GM10266 (cell line): ENCODE measurements around the gene ITSN1.

ENCODE experiments used
- DNase-seq: peaks from one replicate; pipeline ENCODE4 v3.0.0; 2012; ENCODE audit errors: extremely low spot score
- TF ChIP-seq, protein P1 (sequence below): IDR thresholded peaks from 2 replicates; pipeline ENCODE4 v1.5.1; 2012; ENCODE audit warnings: mild to moderate bottlenecking, low read depth; ENCODE audit not compliant: control insufficient read depth, insufficient read depth; ENCODE audit errors: missing control alignments

ITSN1 gene

DNA sequence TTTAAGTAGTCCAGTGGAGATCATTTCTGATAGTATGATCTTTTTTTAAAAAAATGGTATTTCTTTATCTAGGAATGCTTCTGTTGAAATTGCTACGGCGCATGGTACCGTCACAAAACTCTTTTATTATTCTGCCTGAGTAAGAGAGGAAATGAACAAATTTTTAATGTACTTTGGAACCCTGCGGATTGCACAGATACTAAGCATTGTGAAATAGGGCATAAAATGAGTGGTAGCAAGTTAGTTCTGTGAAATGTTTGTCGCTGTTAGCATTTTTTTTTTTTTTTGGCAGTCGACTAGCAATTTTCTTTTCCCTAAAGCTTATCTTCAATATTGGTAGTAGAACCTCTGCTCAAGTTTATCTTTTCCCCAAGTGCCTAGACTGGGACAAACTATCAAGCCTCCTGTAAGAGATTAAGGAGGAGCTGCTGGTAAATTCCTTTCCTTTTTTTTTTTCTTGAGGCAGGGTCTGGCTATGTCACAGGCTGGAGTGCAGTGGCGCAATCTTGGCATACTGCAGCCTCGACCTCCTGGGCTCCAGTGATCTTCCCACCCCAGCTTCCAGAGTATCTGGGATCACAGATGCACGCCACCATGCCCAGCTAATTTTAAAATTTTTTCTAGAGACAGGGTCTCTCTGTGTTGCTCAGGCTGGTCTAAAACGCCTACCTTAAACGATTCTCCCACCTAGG is 2.2 kb downstream of the ITSN1 start:
- no peak for DNase-seq
- TF ChIP-seq, protein P1, sequence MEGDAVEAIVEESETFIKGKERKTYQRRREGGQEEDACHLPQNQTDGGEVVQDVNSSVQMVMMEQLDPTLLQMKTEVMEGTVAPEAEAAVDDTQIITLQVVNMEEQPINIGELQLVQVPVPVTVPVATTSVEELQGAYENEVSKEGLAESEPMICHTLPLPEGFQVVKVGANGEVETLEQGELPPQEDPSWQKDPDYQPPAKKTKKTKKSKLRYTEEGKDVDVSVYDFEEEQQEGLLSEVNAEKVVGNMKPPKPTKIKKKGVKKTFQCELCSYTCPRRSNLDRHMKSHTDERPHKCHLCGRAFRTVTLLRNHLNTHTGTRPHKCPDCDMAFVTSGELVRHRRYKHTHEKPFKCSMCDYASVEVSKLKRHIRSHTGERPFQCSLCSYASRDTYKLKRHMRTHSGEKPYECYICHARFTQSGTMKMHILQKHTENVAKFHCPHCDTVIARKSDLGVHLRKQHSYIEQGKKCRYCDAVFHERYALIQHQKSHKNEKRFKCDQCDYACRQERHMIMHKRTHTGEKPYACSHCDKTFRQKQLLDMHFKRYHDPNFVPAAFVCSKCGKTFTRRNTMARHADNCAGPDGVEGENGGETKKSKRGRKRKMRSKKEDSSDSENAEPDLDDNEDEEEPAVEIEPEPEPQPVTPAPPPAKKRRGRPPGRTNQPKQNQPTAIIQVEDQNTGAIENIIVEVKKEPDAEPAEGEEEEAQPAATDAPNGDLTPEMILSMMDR: no peak

DNA sequence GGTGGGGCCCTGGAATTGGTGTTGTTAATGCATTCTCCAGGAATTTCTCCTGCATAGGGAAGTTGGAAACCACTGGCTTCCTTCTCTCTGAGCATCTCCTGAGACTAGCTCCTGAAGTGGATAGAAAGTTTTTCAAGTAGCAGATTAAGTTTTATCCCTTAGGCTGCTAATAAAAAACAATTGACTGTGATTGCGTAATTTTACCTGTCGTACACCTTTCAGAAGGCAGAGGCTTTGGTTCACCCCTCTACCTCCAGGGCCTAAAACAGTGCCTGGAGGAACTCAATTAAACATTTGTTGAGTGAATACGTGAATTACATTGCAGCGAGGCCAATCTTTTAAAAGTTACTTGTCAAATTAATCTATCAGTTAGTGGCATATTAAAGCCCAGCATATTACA is 3.4 kb downstream of the ITSN1 start:
- DNase-seq: no peak
- TF ChIP-seq, protein P1: no peak

DNA sequence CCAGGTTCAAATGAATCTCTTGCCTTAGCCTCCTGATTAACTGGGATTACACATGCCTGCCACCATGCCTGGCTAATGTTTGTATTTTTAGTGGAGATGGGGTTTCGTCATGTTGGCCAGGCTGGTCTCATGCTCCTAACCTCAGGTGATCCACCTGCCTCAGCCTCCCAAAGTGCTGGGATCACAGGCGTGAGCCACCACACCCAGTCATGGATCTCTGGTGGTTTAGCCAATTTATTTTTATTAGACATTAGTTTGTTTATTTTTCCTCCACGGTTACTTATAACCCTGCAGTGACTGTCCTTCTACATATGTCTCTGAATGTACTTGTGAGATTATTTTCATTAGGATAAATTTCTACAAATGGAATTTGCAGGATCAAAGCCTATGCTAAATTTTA is 5.3 kb downstream of the ITSN1 start:
- TF ChIP-seq, protein P1: no peak
- no peak for DNase-seq

DNA sequence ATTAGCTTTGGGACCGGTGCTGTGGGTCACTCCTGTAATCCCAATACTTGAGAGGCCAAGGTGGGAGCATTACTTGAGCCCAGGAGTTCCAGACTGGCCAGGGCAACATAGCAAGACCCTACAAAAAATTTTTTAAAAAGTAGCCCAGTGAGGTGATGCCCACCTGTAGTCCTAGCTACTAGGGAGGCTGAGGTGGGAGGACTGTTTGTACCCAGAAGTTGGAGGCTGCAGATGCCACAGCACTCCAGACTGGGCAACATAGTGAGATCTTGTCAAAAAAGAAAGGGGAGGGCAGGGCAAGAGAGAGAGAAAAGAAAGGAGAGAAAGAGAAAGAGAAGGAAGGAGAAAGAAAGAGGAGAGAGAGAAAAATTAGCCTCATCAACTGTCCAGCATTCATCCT is 6.3 kb downstream of the ITSN1 start:
- TF ChIP-seq, protein P1: no peak
- no peak for DNase-seq

DNA sequence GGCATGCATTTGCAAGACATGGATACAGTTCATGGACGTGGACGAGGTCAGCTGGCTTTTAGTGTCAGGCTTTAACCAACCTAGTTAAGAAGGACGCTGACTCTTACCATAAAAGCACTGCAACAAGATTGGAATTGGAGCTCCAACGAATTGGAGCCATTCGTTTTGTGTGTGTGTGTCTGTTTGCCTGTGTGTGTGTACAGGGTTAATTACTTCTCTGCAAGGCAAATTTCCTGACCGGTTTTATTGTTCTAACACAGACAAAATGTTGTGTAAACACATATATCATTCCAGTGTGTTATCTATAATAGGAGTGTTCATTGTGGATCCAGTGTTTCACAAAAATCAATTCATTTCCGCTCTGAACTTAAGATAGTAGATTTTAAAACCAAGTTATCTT is 7.9 kb downstream of the ITSN1 start:
- no peak for DNase-seq
- TF ChIP-seq, protein P1: no peak

DNA sequence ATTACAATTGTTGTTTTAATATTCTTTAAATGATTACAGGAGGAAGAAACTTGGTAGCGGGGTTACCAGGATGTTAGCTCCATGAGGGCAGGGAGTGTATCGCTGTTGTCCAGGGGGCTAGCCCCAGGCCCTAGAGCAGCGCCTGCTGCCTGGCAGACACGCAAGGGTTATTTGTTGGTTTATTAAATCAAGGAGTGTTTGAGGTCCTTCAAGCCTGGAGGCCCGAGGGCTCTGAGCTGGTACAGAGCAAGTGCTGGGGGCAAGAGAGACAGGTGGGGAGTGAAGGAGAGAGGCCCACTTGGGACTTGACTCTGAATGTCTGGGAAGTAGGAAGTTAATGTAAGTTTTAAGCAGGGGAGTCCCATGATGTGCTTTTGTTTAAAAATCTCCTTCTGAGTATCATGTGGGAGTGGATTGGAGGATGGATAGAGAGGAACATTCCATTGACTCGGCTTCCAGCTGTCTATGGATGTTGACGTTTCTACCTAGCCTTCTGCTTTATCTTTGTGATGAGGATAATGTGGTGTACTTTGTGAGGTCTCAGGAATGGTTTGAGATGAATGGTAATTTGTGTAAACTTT is 8.7 kb downstream of the ITSN1 start:
- no peak for DNase-seq
- TF ChIP-seq, protein P1: no peak

DNA sequence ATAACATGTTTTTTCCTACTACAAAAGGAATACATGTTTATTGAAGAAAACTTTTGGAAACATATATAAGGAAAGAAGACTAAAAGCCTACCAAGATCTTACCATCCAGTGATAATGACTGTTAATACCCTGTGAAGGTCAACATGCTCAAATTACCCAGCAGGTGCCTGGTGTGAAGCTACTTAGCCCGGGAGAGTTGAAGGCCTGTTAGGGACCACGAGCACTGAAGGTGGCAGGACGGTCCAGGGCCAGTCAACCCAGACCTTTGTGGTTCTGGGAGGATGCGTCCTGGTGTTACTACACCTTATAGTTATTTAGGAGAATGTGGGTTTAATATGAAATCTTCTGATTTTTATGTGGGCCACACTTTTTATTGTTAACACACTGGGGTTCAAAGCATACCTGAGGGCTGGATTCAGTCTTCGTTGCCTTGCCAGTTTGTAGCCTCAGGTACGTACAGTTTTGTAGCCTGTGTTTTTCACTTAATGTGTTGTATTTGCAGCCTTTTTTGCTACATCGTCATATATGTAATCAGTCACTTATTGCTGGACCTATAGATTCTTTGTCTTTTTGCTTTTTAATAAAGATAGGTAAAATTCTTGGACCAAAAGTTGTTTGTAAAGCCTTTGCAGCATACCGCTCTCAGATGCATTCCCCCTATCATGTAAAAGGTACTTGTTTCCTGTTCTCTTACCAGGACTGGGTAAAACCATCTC is 9.8 kb downstream of the ITSN1 start:
- TF ChIP-seq, protein P1: no peak
- DNase-seq: no peak
